Adrenal gland (tissue), 5 donors: ENCODE results near the gene APLN.

Experiments used
- POLR2A ChIP-seq, 2 donors: fragments of 450-650 bp; IDR thresholded peaks; one replicate each; pipeline ENCODE4 v1.6.1; 2017; ENCODE audit warnings: antibody characterized with exemption in 2 of 2, mild to moderate bottlenecking in 2 of 2, moderate library complexity in 1 of 2
- TF ChIP-seq, protein P1 (sequence below), 6 experiments: fragments of 450-650 bp in 4 of 6; fragments of 200-600 bp in 2 of 6; sonication (generic) in 1 of 6; IDR thresholded peaks; 1 replicate in 5 of 6; 2 replicates in 1 of 6; pipeline versions ENCODE4 v1.5.1 to v1.8.0; 2016 to 2021; ENCODE audit warnings: antibody characterized with exemption in 6 of 6, mild to moderate bottlenecking in 2 of 6, moderate library complexity in 1 of 6
- donor health status: DM: no; HTN: no; CAD: no.

DNA sequence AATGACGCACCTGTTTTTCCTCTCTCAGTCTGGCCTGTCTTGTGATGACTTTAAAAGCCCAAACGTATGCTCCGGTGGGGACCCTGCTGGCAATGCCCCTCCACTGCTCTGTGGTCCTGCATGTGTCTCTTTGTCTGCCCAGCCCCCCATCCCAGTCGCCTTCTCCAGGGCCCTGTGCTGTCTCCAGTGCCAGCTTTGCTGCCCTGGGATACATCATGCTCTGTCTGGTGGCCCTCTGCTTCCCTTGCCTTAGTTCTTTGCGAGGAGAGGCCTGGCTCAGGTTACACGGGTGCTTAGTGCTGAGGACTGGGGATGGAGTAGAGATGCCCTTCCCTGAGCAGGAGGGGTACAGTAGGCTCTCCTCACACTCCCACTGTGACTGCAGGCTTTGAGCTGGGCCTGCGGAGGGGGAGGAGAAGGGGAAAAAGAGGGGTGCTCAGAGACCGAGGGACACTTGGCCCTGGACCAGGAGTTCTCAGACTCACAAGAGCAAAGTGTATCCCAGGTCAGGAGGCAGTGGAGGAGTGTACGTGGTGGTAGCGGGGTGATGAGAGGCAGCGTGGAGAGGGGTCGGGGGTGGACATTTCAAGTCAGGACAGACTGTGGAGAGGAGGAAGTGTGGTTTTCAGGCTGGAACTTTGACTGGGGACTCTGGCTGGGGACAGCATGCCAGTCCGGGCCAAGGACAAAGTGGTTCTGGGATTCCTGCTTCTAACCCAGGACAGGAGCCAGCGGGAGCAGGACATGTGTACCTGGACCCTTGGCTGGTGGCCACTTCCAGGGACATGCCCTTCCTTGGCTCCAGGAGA lies 2.8 kb downstream of the APLN start:
- TF ChIP-seq, protein P1, sequence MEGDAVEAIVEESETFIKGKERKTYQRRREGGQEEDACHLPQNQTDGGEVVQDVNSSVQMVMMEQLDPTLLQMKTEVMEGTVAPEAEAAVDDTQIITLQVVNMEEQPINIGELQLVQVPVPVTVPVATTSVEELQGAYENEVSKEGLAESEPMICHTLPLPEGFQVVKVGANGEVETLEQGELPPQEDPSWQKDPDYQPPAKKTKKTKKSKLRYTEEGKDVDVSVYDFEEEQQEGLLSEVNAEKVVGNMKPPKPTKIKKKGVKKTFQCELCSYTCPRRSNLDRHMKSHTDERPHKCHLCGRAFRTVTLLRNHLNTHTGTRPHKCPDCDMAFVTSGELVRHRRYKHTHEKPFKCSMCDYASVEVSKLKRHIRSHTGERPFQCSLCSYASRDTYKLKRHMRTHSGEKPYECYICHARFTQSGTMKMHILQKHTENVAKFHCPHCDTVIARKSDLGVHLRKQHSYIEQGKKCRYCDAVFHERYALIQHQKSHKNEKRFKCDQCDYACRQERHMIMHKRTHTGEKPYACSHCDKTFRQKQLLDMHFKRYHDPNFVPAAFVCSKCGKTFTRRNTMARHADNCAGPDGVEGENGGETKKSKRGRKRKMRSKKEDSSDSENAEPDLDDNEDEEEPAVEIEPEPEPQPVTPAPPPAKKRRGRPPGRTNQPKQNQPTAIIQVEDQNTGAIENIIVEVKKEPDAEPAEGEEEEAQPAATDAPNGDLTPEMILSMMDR (IDR thresholded peaks at IDR 0.05), result no peak
- no peak for TF ChIP-seq POLR2A (IDR thresholded peaks at IDR 0.05)
